Fibroblast of peridontal ligament (primary cell): ENCODE results near the gene ANTXR1.

Experiments used
- DNase-seq: peaks from one replicate; pipeline ENCODE4 v3.0.0-alpha.2; 2010; ENCODE audit errors: extremely low read depth

The ANTXR1 gene

GRCh38 chr2:69033461-69034095 is 20.6 kb downstream of the ANTXR1 start:
- DNase-seq: peak; percentile 76

GRCh38 chr2:69034122-69034521 is 21.1 kb downstream of the ANTXR1 start:
- peak; percentile 13 for DNase-seq

GRCh38 chr2:69034845-69035244 is 21.9 kb downstream of the ANTXR1 start:
- no peak for DNase-seq

- peak; percentile 72 for DNase-seq
Measured at GRCh38 chr2:69036926-69037325, 23.9 kb downstream of the ANTXR1 start.

- no peak for DNase-seq
Measured at GRCh38 chr2:69041214-69041613, 28.2 kb downstream of the ANTXR1 start.

- no peak for DNase-seq
Measured at GRCh38 chr2:69043736-69044400, 30.9 kb downstream of the ANTXR1 start.

GRCh38 chr2:69046221-69046662 is 33.3 kb downstream of the ANTXR1 start:
- peak; percentile 88 for DNase-seq

- no peak for DNase-seq
Measured at GRCh38 chr2:69047625-69048145, 34.7 kb downstream of the ANTXR1 start.

GRCh38 chr2:69050802-69051201 is 37.8 kb downstream of the ANTXR1 start:
- no peak for DNase-seq

GRCh38 chr2:69053416-69053965 is 40.5 kb downstream of the ANTXR1 start:
- DNase-seq: peak; percentile 27

- peak; percentile 56 for DNase-seq
Measured at GRCh38 chr2:69054431-69054830, 41.5 kb downstream of the ANTXR1 start.

GRCh38 chr2:69055688-69056470 is 42.9 kb downstream of the ANTXR1 start:
- no peak for DNase-seq

- peak; percentile 43 for DNase-seq
Measured at GRCh38 chr2:69057660-69058059, 44.7 kb downstream of the ANTXR1 start.

GRCh38 chr2:69059731-69060290 is 46.8 kb downstream of the ANTXR1 start:
- peak; percentile 13 for DNase-seq

- no peak for DNase-seq
Measured at GRCh38 chr2:69060938-69061501, 48.0 kb downstream of the ANTXR1 start.

- peak; percentile 44 for DNase-seq
Measured at GRCh38 chr2:69061525-69061924, 48.5 kb downstream of the ANTXR1 start.

- no peak for DNase-seq
Measured at GRCh38 chr2:69062307-69062962, 49.5 kb downstream of the ANTXR1 start.

- no peak for DNase-seq
Measured at GRCh38 chr2:69065735-69066336, 52.9 kb downstream of the ANTXR1 start.

GRCh38 chr2:69067026-69067630 is 54.1 kb downstream of the ANTXR1 start:
- no peak for DNase-seq

GRCh38 chr2:69067866-69068265 is 54.9 kb downstream of the ANTXR1 start:
- DNase-seq: no peak
